Tibial nerve (tissue), 4 donors: ENCODE results near the gene LINC01488. TPM values are rescaled to one million over a fixed set of nuclear protein-coding genes. Genes with fewer than 3 reads are reported as not detected.
A peak's percentile ranks its signal among the peaks of the same experiment; 100 is the strongest.

Source experiments
- DNase-seq, 2 donors: peaks; one replicate each; pipeline ENCODE4 v3.0.0-alpha.2; 2019; ENCODE audit warnings: low spot score in 2 of 2
- H3K27ac ChIP-seq, 4 donors: fragments of 200-600 bp; sonication (generic) in 3 of 4; one replicate each; pipeline ENCODE4 v1.5.1; 2017 to 2019; ENCODE audit warnings: mild to moderate bottlenecking in 1 of 4
- H3K27me3 ChIP-seq, 2 donors: fragments of 200-600 bp; sonication (generic) in 1 of 2; one replicate each; pipeline versions ENCODE4 v1.5.1 to v1.6.0; 2017 to 2019
- H3K36me3 ChIP-seq, 3 donors: fragments of 200-600 bp; sonication (generic); one replicate each; pipeline ENCODE4 v1.5.1; 2018 to 2019
- H3K4me1 ChIP-seq, 4 donors: fragments of 200-600 bp; sonication (generic) in 3 of 4; one replicate each; pipeline ENCODE4 v1.5.1; 2017 to 2019
- H3K4me3 ChIP-seq, 4 donors: fragments of 200-600 bp; sonication (generic) in 3 of 4; one replicate each; pipeline ENCODE4 v1.5.1; 2017 to 2019; ENCODE audit warnings: mild to moderate bottlenecking in 1 of 4, moderate library complexity in 1 of 4
- H3K9me3 ChIP-seq, 4 donors: fragments of 200-600 bp; sonication (generic) in 3 of 4; one replicate each; pipeline ENCODE4 v1.5.1; 2017 to 2019
- EP300 ChIP-seq, 2 donors: sonication (generic); formaldehyde crosslinking; IDR thresholded peaks; one replicate each; pipeline ENCODE4 v1.6.1; 2017; ENCODE audit warnings: antibody characterized with exemption in 2 of 2, mild to moderate bottlenecking in 1 of 2
- POLR2A ChIP-seq, 2 donors: fragments of 450-650 bp; IDR thresholded peaks; one replicate each; pipeline ENCODE4 v1.6.1; 2017; ENCODE audit warnings: antibody characterized with exemption in 2 of 2, mild to moderate bottlenecking in 2 of 2, moderate library complexity in 2 of 2
- WGBS, 2 donors: methylation state at CpG; one replicate each; pipeline ENCODE4 v1.1.5; 2018; 5-methylcytosine and 5-hydroxymethylcytosine counted together
- total RNA-seq, 4 donors: library from RNA; depleted of rRNA; stranded (reverse); fragments of >200 nt; gene quantifications; one replicate each; pipeline ENCODE4 v1.1.0, GENCODE V29; 2016
- TF ChIP-seq, protein P1 (sequence below), 5 experiments: fragments of 200-600 bp in 3 of 5; fragments of 450-650 bp in 2 of 5; sonication (generic) in 3 of 5; IDR thresholded peaks; one replicate each; pipeline ENCODE4 v1.5.1; 2016 to 2019; ENCODE audit warnings: antibody characterized with exemption in 5 of 5, mild to moderate bottlenecking in 3 of 5, moderate library complexity in 2 of 5

The LINC01488 gene
- total RNA-seq, 4 donors from 2014 or later, result not detected

DNA sequence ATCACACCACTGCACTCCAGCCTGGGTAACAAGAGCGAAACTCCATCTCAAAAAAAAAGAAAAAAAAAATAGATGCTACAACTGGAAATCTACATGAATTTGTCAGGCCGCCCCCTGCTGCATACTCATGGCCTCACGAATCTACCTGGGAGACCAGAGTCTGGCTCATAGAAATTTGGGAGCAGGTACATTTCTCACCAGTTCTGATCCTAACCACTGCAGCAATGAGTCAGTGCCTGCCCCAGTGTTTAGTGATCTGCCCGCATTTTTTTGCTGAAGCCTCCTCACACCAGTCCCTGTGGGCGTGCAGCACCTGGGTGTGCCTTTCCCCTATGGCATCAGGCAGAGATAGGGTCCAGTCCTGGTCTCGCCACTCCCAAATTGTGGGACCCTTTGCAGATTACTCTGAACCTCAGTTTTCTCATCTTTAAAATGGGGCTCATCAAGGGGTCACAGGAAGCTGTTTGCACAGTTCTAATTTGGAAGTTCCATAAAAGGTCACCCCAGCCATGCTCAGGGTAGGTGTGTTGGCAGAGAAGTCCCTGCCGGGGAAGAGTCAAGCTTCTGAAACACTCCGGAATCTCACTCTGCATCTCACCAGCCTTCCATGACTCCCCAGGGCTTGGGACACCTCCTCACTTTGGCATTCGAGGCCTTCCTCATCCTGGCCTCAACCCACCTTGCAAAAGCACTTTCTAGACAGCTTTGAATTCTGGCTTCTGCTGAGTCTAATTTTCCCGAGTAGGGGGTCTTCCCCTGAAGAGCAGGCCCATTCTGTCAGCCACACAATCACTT lies 39.3 kb upstream of the LINC01488 start:
- no peak for DNase-seq
- Histone ChIP-seq H3K4me3 (no peak overlapping the region), H3K36me3 (no peaks in the 10 kb centered on the region), H3K27me3 (no peaks in the 10 kb centered on the region), H3K4me1 (peaks cover 0 to 40% (median 28%) of the 10 kb centered on the region in 4 donors), H3K27ac (peak overlapping the region; percentile 47 to 93 (median 83)), H3K9me3 (no peaks in the 10 kb centered on the region)
- WGBS, 2 donors, result 74% methylated on average over 10 of the region's 10 CpGs
- TF ChIP-seq POLR2A (IDR thresholded peaks at IDR 0.05) (no peak), EP300 (IDR thresholded peaks at IDR 0.05) (no peak)
- TF ChIP-seq, protein P1, sequence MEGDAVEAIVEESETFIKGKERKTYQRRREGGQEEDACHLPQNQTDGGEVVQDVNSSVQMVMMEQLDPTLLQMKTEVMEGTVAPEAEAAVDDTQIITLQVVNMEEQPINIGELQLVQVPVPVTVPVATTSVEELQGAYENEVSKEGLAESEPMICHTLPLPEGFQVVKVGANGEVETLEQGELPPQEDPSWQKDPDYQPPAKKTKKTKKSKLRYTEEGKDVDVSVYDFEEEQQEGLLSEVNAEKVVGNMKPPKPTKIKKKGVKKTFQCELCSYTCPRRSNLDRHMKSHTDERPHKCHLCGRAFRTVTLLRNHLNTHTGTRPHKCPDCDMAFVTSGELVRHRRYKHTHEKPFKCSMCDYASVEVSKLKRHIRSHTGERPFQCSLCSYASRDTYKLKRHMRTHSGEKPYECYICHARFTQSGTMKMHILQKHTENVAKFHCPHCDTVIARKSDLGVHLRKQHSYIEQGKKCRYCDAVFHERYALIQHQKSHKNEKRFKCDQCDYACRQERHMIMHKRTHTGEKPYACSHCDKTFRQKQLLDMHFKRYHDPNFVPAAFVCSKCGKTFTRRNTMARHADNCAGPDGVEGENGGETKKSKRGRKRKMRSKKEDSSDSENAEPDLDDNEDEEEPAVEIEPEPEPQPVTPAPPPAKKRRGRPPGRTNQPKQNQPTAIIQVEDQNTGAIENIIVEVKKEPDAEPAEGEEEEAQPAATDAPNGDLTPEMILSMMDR (IDR thresholded peaks at IDR 0.05), result no peak

DNA sequence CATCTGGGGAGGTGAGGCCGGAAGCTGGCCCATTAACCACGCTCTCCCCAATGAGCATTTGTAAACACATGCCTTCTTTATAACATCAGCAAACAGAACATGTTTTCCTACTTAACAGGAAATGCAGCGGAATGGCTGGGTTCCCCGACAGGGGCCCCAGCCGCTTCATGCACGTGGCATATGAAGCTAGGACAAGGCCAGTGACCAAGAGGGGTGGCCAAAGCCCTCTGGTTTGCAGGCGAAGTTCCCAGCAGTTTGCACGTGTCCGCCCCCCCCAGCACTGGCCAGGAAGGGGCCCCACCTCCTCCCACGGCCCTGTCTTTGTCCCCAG lies 38.7 kb upstream of the LINC01488 start:
- 16 to 18% methylated on average over 10 of the region's 10 CpGs for WGBS, 2 donors
- H3K4me3 ChIP-seq, result peak overlapping the region in 2 of 4 donors; percentile 32 to 57
- no peaks in the 10 kb centered on the region for H3K36me3 ChIP-seq
- no peaks in the 10 kb centered on the region for H3K9me3 ChIP-seq
- TF ChIP-seq, protein P1 (IDR thresholded peaks at IDR 0.05), result no peak
- TF ChIP-seq POLR2A (IDR thresholded peaks at IDR 0.05) (no peak), EP300 (IDR thresholded peaks at IDR 0.05) (no peak)
- peaks cover 0 to 38% (median 28%) of the 10 kb centered on the region in 4 donors for H3K4me1 ChIP-seq
- H3K27ac ChIP-seq, result peak overlapping the region; percentile 47 to 93 (median 83)
- no peaks in the 10 kb centered on the region for H3K27me3 ChIP-seq
- DNase-seq, result no peak

DNA sequence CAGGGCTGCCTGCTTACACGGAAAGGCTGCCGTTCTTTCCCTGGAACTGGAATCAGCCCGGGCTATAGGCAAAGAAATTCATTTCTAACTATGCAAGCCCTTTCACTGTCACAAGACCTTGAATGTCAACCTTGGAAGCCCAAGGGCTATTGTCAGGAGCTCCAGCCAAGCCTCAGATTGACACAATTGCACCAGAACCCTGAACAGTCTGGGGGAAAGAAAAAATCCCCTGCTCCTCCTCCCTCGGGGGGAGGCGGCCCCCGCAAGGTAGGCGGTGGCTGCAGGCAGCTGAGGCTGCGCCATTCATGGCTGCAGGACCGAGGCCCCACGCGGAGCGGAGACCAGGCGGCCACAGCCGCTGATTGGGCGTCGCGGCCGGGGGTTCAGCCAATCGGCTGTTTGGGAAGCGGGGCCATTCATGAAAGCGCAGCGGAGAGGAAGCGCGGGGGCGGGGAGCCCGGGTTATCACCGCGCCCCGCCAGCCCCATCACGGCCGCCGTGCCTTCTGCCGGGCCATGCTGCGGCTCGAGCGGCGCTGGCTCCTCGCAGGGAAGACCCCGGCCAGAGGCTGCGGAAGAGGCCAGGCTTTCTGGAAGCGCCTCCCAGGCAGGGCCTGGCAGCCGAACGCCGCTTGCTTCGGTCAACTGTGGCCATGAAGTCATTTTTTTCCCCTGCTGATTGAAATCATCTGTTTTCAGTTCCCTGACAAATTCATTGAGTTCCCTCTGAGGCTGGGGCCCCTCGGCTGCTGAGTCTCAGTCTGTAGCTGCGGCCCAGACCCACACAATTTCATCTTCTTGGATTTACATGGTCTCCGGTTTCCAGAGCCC lies 38.1 kb upstream of the LINC01488 start:
- peaks cover 0 to 44% (median 28%) of the 10 kb centered on the region in 4 donors for H3K4me1 ChIP-seq
- H3K27ac ChIP-seq, result peak overlapping the region; percentile 47 to 93 (median 83)
- H3K4me3 ChIP-seq, result peak overlapping the region; percentile 17 to 57 (median 28)
- DNase-seq, result peak; percentile 65 to 67
- TF ChIP-seq, protein P1 (IDR thresholded peaks at IDR 0.05), result no peak
- TF ChIP-seq EP300 (IDR thresholded peaks at IDR 0.05) (peak in 1 of 2 donors; percentile 73), POLR2A (IDR thresholded peaks at IDR 0.05) (peak; percentile 4 to 55)
- H3K27me3 ChIP-seq, result no peaks in the 10 kb centered on the region
- 3% methylated on average over 36 to 38 of the region's 48 CpGs for WGBS, 2 donors
- H3K36me3 ChIP-seq, result no peaks in the 10 kb centered on the region
- H3K9me3 ChIP-seq, result no peaks in the 10 kb centered on the region

DNA sequence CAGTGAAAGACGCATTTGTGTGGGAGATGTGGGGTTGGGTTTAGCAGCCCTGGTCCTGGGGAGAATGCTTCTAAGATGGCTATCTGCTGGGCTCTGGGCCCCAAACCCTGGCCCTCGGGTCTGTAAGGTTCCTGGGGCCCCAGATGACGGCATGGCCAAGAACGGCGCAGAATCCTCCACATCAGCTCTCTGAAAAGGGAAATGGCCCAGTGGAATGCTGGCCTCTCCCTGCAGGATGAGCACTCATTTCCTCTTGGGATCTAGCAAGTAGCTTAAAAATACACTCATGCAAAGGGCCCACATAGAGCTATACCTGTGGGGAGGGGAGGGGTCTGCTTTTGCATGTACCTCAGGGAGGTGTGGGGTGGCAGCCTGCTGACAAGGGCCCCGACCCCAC lies 37.5 kb upstream of the LINC01488 start:
- TF ChIP-seq POLR2A (IDR thresholded peaks at IDR 0.05), result no peak
- TF ChIP-seq, protein P1 (IDR thresholded peaks at IDR 0.05), result no peak
- TF ChIP-seq EP300 (IDR thresholded peaks at IDR 0.05), result no peak
- Histone ChIP-seq H3K4me1 (peaks cover 0 to 48% (median 28%) of the 10 kb centered on the region in 4 donors), H3K4me3 (peak overlapping the region; percentile 17 to 57 (median 28)), H3K36me3 (no peaks in the 10 kb centered on the region), H3K27me3 (no peaks in the 10 kb centered on the region), H3K27ac (peak overlapping the region; percentile 47 to 93 (median 83)), H3K9me3 (no peaks in the 10 kb centered on the region)
- no peak for DNase-seq
- WGBS, 2 donors, result 31 to 34% methylated on average over 6 of the region's 6 CpGs
